H1 (cell line): ENCODE measurements around the gene HJURP.

Source experiments
- ATF2 ChIP-seq: IDR thresholded peaks from 2 replicates; pipeline ENCODE4 v1.6.1; 2012; ENCODE audit warnings: low read length, inconsistent platforms
- CEBPB ChIP-seq: IDR thresholded peaks from 2 replicates; pipeline ENCODE4 v1.6.1; 2012; ENCODE audit warnings: low read depth, low read length
- CTCF ChIP-seq, 3 experiments: IDR thresholded peaks; 1 replicate in 2 of 3; 2 replicates in 1 of 3; pipeline versions ENCODE4 v1.5.1 to v1.6.1; 2011; ENCODE audit warnings: low read length in 3 of 3, mild to moderate bottlenecking in 3 of 3, inconsistent platforms in 2 of 3, low read depth in 1 of 3, moderate library complexity in 1 of 3; ENCODE audit not compliant: insufficient read depth in 1 of 3; ENCODE audit errors: control extremely low read depth in 1 of 3
- EP300 ChIP-seq, 2 experiments: IDR thresholded peaks; 1 replicate in 1 of 2; 2 replicates in 1 of 2; pipeline ENCODE4 v1.6.1; 2011 to 2012; ENCODE audit warnings: low read depth in 2 of 2, low read length in 2 of 2, mild to moderate bottlenecking in 2 of 2, borderline replicate concordance in 1 of 2, inconsistent platforms in 1 of 2, moderate library complexity in 1 of 2
- EZH2 ChIP-seq: fragments of 200-600 bp; sonication (generic); IDR thresholded peaks from 2 replicates; pipeline ENCODE4 v1.7.1; 2012; ENCODE audit warnings: low read depth, mild to moderate bottlenecking, moderate library complexity, low read length, inconsistent platforms; ENCODE audit not compliant: severe bottlenecking
- POLR2A ChIP-seq, 2 experiments: IDR thresholded peaks; 1 replicate in 1 of 2; 2 replicates in 1 of 2; pipeline ENCODE4 v1.6.1; 2011; ENCODE audit warnings: low read depth in 2 of 2, low read length in 2 of 2, mild to moderate bottlenecking in 2 of 2; ENCODE audit errors: control extremely low read depth in 1 of 2
- POLR2AphosphoS5 ChIP-seq: IDR thresholded peaks from 2 replicates; pipeline ENCODE4 v1.6.1; 2011; ENCODE audit warnings: low read depth, low read length
- RNF2 ChIP-seq: fragments of 200-900, 300-1000 bp; sonication (generic); IDR thresholded peaks from 2 replicates; pipeline ENCODE4 v1.7.1; 2016; ENCODE audit warnings: borderline replicate concordance, low read depth, mild to moderate bottlenecking, antibody characterized with exemption, low read length; ENCODE audit not compliant: poor library complexity, severe bottlenecking; ENCODE audit errors: missing control alignments
- SRF ChIP-seq: IDR thresholded peaks from 2 replicates; pipeline ENCODE4 v1.6.1; 2011; ENCODE audit warnings: mild to moderate bottlenecking, low read depth, low read length, moderate library complexity
- ZNF274 ChIP-seq: IDR thresholded peaks from 2 replicates; pipeline ENCODE4 v1.7.0; 2012; ENCODE audit warnings: low read length, borderline replicate concordance; ENCODE audit errors: extremely low read depth

- TF ChIP-seq CTCF (IDR thresholded peaks at IDR 0.05; ENCODE audit: control extremely low read depth in 1 of 3, insufficient read depth in 1 of 3, low read depth in 1 of 3, low read length in 3 of 3) (no peak), ATF2 (no peak), ZNF274 (no peak), POLR2A (IDR thresholded peaks at IDR 0.05; ENCODE audit: control extremely low read depth in 1 of 2, low read depth in 2 of 2, low read length in 2 of 2) (no peak), EZH2 (no peak), RNF2 (no peak), POLR2AphosphoS5 (no peak), CEBPB (no peak), SRF (no peak), EP300 (IDR thresholded peaks at IDR 0.05; ENCODE audit: borderline replicate concordance in 1 of 2, low read depth in 2 of 2, low read length in 2 of 2) (no peak)
These were observed 58.6 kb downstream of the HJURP start for GRCh38 chr2:233795735-233796171.
